Measurements from ENCODE around the gene ZBTB12.
A peak's percentile ranks its signal among the peaks of the same experiment; 100 is the strongest.

- TF ChIP-seq CTCF (IDR thresholded peaks at IDR 0.05), result peak in 2 of 3 donors; percentile 40 to 51
- peak; percentile 60 for TF ChIP-seq POLR2A (IDR thresholded peaks at IDR 0.05)
- no peak for TF ChIP-seq EP300 (IDR thresholded peaks at IDR 0.05)
These were observed 4.1 kb downstream of the ZBTB12 start, which contains the start of gene EHMT2 for GRCh38 chr6:31897612-31898382.

All from ovary (tissue), 3 donors.